A673 (cell line): Measurements from ENCODE around the gene CSTPP1. TPM values are rescaled to one million over a fixed set of nuclear protein-coding genes. Genes with fewer than 3 reads are reported as not detected.

Experiments
- BruUV-seq: library from RNA; stranded (reverse); fragments of 400-500 nt; replicated peaks from 2 replicates; lab custom pipeline; 2021; lab: Mats Ljungman, UMichigan
- CTCF ChIA-PET: fragments of 300-600 bp; sonication (Branson Sonifier 250); formaldehyde crosslinking; loops from one replicate; lab custom pipeline; 2022; ENCODE audit warnings: antibody characterized with exemption; lab: Charles Lee
- POLR2A ChIA-PET: fragments of 300-600 bp; sonication (Branson Sonifier 250); formaldehyde crosslinking; loops from one replicate; lab custom pipeline; 2022; ENCODE audit warnings: antibody characterized with exemption; ENCODE audit not compliant: low non-redundant PET; lab: Charles Lee
- DNase-seq: peaks from one replicate; pipeline ENCODE4 v3.0.0-alpha.2; 2015; ENCODE audit warnings: low spot score
- H3K27ac ChIP-seq: fragments of 200-600 bp; sonication (generic); 2 replicates; pipeline ENCODE4 v1.5.1; 2016; ENCODE audit warnings: mixed run types, low read depth, mild to moderate bottlenecking, mixed read lengths, antibody characterized with exemption, low read length; ENCODE audit not compliant: poor library complexity, severe bottlenecking
- H3K27me3 ChIP-seq: fragments of 200-600 bp; sonication (generic); replicated peaks from 2 replicates; pipeline ENCODE4 v1.6.1; 2017; ENCODE audit warnings: mixed run types, low read depth, mild to moderate bottlenecking, mixed read lengths, antibody characterized with exemption, low read length; ENCODE audit not compliant: insufficient read depth, poor library complexity
- H3K36me3 ChIP-seq: fragments of 200-600 bp; sonication (generic); 2 replicates; pipeline ENCODE4 v1.6.1; 2016; ENCODE audit warnings: mixed run types, mild to moderate bottlenecking, mixed read lengths, antibody characterized with exemption, low read length; ENCODE audit not compliant: insufficient read depth, poor library complexity, severe bottlenecking
- H3K4me1 ChIP-seq: fragments of 200-600 bp; sonication (generic); 2 replicates; pipeline ENCODE4 v1.6.1; 2017; ENCODE audit warnings: mixed run types, mild to moderate bottlenecking, mixed read lengths, antibody characterized with exemption, low read length; ENCODE audit not compliant: insufficient read depth, poor library complexity, severe bottlenecking
- H3K4me3 ChIP-seq: fragments of 200-600 bp; sonication (generic); 2 replicates; pipeline ENCODE4 v1.5.1; 2016; ENCODE audit warnings: low read depth, mixed run types, mild to moderate bottlenecking, mixed read lengths, low read length; ENCODE audit not compliant: poor library complexity, severe bottlenecking
- H3K9me3 ChIP-seq: fragments of 200-600 bp; sonication (generic); 2 replicates; pipeline ENCODE4 v1.6.1; 2016; ENCODE audit warnings: mixed run types, low read depth, mild to moderate bottlenecking, mixed read lengths, antibody characterized with exemption, low read length; ENCODE audit not compliant: poor library complexity, severe bottlenecking
- CTCF ChIP-seq: fragments of 300-800, 200-600 bp; sonication (generic); conservative IDR thresholded peaks from 2 replicates; pipeline ENCODE4 v1.5.1; 2017; ENCODE audit warnings: low read depth, mild to moderate bottlenecking, antibody characterized with exemption, low read length, moderate library complexity, mixed read lengths
- EZH2 ChIP-seq: fragments of 200-600 bp; sonication (generic); IDR thresholded peaks from 2 replicates; pipeline ENCODE4 v1.6.1; 2017; ENCODE audit warnings: borderline replicate concordance, low read depth, mild to moderate bottlenecking, mixed read lengths, antibody characterized with exemption, low read length; ENCODE audit not compliant: poor library complexity, severe bottlenecking
- intact Hi-C: fragments of 100-400 bp; cut with micrococcal nuclease; formaldehyde crosslinking; loops from one replicate; pipeline ENCODE4 v1.10.0; 2022; ENCODE audit not compliant: unreplicated experiment
- total RNA-seq: library from RNA; stranded (reverse); gene quantifications from 2 replicates; pipeline ENCODE4 v1.2.3, GENCODE V29; 2021

Gene CSTPP1
- total RNA-seq, 1 experiment from 2014 or later = 79.3 TPM

- Histone ChIP-seq H3K36me3 (no peaks in the 10 kb centered on the region), H3K27me3 (no peaks in the 10 kb centered on the region), H3K27ac (no peak overlapping the region), H3K4me3 (no peak overlapping the region), H3K9me3 (no peaks in the 10 kb centered on the region), H3K4me1 (no peaks in the 10 kb centered on the region)
- no peak for DNase-seq
- ChIA-PET POLR2A (no interaction called here), CTCF (interaction anchor here (0.6 to 3.0 kb wide), 4 partner anchors 65 to 264 kb away, joined by 3 to 42 read pairs (median 10); no protein-coding TSS in a partner anchor)
- TF ChIP-seq CTCF = no peak
- TF ChIP-seq EZH2 = no peak
- BruUV-seq = no TSS peak
- intact Hi-C loops = loop anchor here (10.0 kb wide), 1 partner anchor 450 kb away; the partner anchor contains the start of genes ARHGAP1 and ZNF408
These were observed 218.3 kb downstream of the CSTPP1 start for GRCh38 chr11:47154616-47155570.

- POLR2A ChIA-PET = no interaction called here
- Histone ChIP-seq H3K4me3 (no peak overlapping the region), H3K36me3 (no peaks in the 10 kb centered on the region), H3K27ac (no peak overlapping the region), H3K9me3 (no peaks in the 10 kb centered on the region), H3K4me1 (no peaks in the 10 kb centered on the region), H3K27me3 (no peaks in the 10 kb centered on the region)
- no TSS peak for BruUV-seq
- intact Hi-C loops = loop anchor here (10.0 kb wide), 1 partner anchor 451 kb away; the partner anchor contains the start of genes ARHGAP1 and ZNF408
- CTCF ChIA-PET = interaction anchor here (1.0 kb wide), 1 partner anchor 239 kb away, joined by 3 read pairs; no protein-coding TSS in a partner anchor
- TF ChIP-seq CTCF = no peak
- TF ChIP-seq EZH2 = no peak
- no peak for DNase-seq
These were observed 219.3 kb downstream of the CSTPP1 start for GRCh38 chr11:47155879-47156278.

- Histone ChIP-seq H3K9me3 (no peaks in the 10 kb centered on the region), H3K27me3 (no peaks in the 10 kb centered on the region), H3K36me3 (no peaks in the 10 kb centered on the region), H3K27ac (no peak overlapping the region), H3K4me3 (no peak overlapping the region), H3K4me1 (no peaks in the 10 kb centered on the region)
- ChIA-PET CTCF (interaction anchor here (1.0 kb wide), 1 partner anchor 240 kb away, joined by 3 read pairs; no protein-coding TSS in a partner anchor), POLR2A (no interaction called here)
- no TSS peak for BruUV-seq
- no peak for DNase-seq
- no peak for TF ChIP-seq CTCF
- no peak for TF ChIP-seq EZH2
- intact Hi-C loops = loop anchor here (10.0 kb wide), 1 partner anchor 452 kb away; the partner anchor contains the start of genes ARHGAP1 and ZNF408
These were observed 219.8 kb downstream of the CSTPP1 start for GRCh38 chr11:47156333-47156732.
